Trophoblast cell (in vitro differentiated cells and primary cell): ENCODE data around the gene PCDHGA3.

ENCODE experiments used
- DNase-seq, 2 donors: peaks; one replicate each; pipeline ENCODE4 v3.0.0-alpha.2; 2016
- H2AFZ ChIP-seq: 2 replicates; pipeline ENCODE4 v1.6.1; 2013; ENCODE audit warnings: low read length, moderate library complexity, mild to moderate bottlenecking; ENCODE audit not compliant: insufficient read depth, poor library complexity
- H2AK5ac ChIP-seq: 2 replicates; pipeline ENCODE4 v1.6.1; 2013; ENCODE audit warnings: mild to moderate bottlenecking, low read length
- H2BK120ac ChIP-seq: 2 replicates; pipeline ENCODE4 v1.6.1; 2013; ENCODE audit warnings: low read length, mild to moderate bottlenecking, moderate library complexity; ENCODE audit not compliant: insufficient read depth, poor library complexity
- H2BK12ac ChIP-seq: 2 replicates; pipeline ENCODE4 v1.6.1; 2013; ENCODE audit warnings: mild to moderate bottlenecking, low read length, moderate library complexity
- H2BK5ac ChIP-seq: 2 replicates; pipeline ENCODE4 v1.6.1; 2013; ENCODE audit warnings: low read length, low read depth, moderate library complexity, mild to moderate bottlenecking; ENCODE audit not compliant: poor library complexity
- H3K14ac ChIP-seq: 2 replicates; pipeline ENCODE4 v1.6.1; 2013; ENCODE audit warnings: mild to moderate bottlenecking, low read length
- H3K18ac ChIP-seq: 2 replicates; pipeline ENCODE4 v1.6.1; 2013; ENCODE audit warnings: mild to moderate bottlenecking, low read length
- H3K23ac ChIP-seq: 2 replicates; pipeline ENCODE4 v1.6.1; 2013; ENCODE audit warnings: low read length
- H3K27ac ChIP-seq: 2 replicates; pipeline ENCODE4 v1.5.1; 2013; ENCODE audit warnings: low read depth, mild to moderate bottlenecking, inconsistent platforms, low read length, moderate library complexity
- H3K27me3 ChIP-seq: 2 replicates; pipeline ENCODE4 v1.6.1; 2013; ENCODE audit warnings: inconsistent platforms, mild to moderate bottlenecking, low read length, moderate library complexity; ENCODE audit not compliant: insufficient read depth
- H3K36me3 ChIP-seq, 2 experiments: 1 replicate in 1 of 2; 2 replicates in 1 of 2; pipeline ENCODE4 v1.6.1; 2013; ENCODE audit warnings: low read length in 2 of 2, mild to moderate bottlenecking in 2 of 2, moderate library complexity in 1 of 2; ENCODE audit not compliant: insufficient read depth in 2 of 2, control insufficient read depth in 1 of 2
- H3K4ac ChIP-seq: 2 replicates; pipeline ENCODE4 v1.6.1; 2013; ENCODE audit warnings: low read depth, mild to moderate bottlenecking, low read length, moderate library complexity
- H3K4me1 ChIP-seq, 2 experiments: 1 replicate in 1 of 2; 2 replicates in 1 of 2; pipeline ENCODE4 v1.6.1; 2013; ENCODE audit warnings: low read length in 2 of 2, mild to moderate bottlenecking in 2 of 2, moderate library complexity in 1 of 2; ENCODE audit not compliant: insufficient read depth in 2 of 2, control insufficient read depth in 1 of 2
- H3K4me2 ChIP-seq: 2 replicates; pipeline ENCODE4 v1.6.1; 2013; ENCODE audit warnings: inconsistent platforms, mild to moderate bottlenecking, low read length, moderate library complexity
- H3K4me3 ChIP-seq: 2 replicates; pipeline ENCODE4 v1.5.1; 2013; ENCODE audit warnings: mild to moderate bottlenecking, low read depth, low read length, inconsistent platforms
- H3K79me1 ChIP-seq: one replicate; pipeline ENCODE4 v1.6.1; 2013; ENCODE audit warnings: low read length
- H3K79me2 ChIP-seq: 2 replicates; pipeline ENCODE4 v1.6.1; 2013; ENCODE audit warnings: low read length, mild to moderate bottlenecking; ENCODE audit not compliant: control insufficient read depth, insufficient read depth, poor library complexity
- H3K9ac ChIP-seq: 2 replicates; pipeline ENCODE4 v1.6.1; 2013; ENCODE audit warnings: mild to moderate bottlenecking, low read length
- H3K9me3 ChIP-seq: 2 replicates; pipeline ENCODE4 v1.6.1; 2013; ENCODE audit warnings: low read depth, mild to moderate bottlenecking, control low read depth, inconsistent platforms, low read length; ENCODE audit not compliant: insufficient read depth
- H4K12ac ChIP-seq: 2 replicates; pipeline ENCODE4 v1.6.1; 2013; ENCODE audit warnings: low read depth, mild to moderate bottlenecking, low read length, moderate library complexity
- H4K8ac ChIP-seq: 2 replicates; pipeline ENCODE4 v1.6.1; 2013; ENCODE audit warnings: low read depth, mild to moderate bottlenecking, low read length, moderate library complexity
- H4K91ac ChIP-seq: one replicate; pipeline ENCODE4 v1.6.1; 2013; ENCODE audit warnings: low read depth, mild to moderate bottlenecking, low read length, moderate library complexity
- WGBS: extraction: QIAGEN DNeasy Blood & Tissue Kit; methylation state at CpG from one replicate; pipeline ENCODE4 v1.1.7; 2013; ENCODE audit warnings: missing lambda C conversion rate; ENCODE audit not compliant: insufficient read length, insufficient coverage; ENCODE audit errors: extremely low coverage; 5-methylcytosine and 5-hydroxymethylcytosine counted together

The PCDHGA3 gene

DNA sequence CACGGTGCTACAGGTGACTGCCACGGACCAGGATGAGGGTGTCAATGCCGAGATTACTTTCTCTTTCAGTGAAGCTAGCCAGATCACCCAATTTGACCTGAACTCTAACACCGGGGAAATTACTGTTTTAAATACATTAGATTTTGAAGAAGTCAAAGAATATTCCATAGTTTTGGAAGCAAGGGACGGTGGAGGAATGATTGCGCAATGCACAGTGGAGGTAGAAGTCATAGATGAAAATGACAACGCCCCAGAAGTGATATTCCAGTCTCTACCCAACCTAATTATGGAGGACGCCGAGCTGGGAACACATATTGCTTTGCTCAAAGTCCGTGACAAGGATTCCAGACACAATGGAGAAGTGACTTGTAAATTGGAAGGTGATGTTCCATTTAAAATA, 45.0 kb downstream of the PCDHGA3 start:
- no peak overlapping the region for H3K4me2 ChIP-seq
- peak overlapping the region; percentile 48 for H3K4me3 ChIP-seq
- H4K12ac ChIP-seq = no peak overlapping the region
- H3K4ac ChIP-seq = no peak overlapping the region
- no peak overlapping the region for H3K9ac ChIP-seq
- no peak overlapping the region for H2BK120ac ChIP-seq
- H3K23ac ChIP-seq = no peak overlapping the region
- H3K36me3 ChIP-seq = peaks cover 16 to 20% of the 10 kb centered on the region in 2 experiments
- no CpG with 5 or more reads among the region's 10 CpGs for WGBS
- H2AFZ ChIP-seq = no peak overlapping the region
- H3K4me1 ChIP-seq = no peaks in the 10 kb centered on the region
- no peak overlapping the region for H2AK5ac ChIP-seq
- no peaks in the 10 kb centered on the region for H3K79me1 ChIP-seq
- no peak overlapping the region for H4K91ac ChIP-seq
- no peaks in the 10 kb centered on the region for H3K79me2 ChIP-seq
- H3K18ac ChIP-seq = no peak overlapping the region
- H3K14ac ChIP-seq = no peak overlapping the region
- no peak overlapping the region for H2BK5ac ChIP-seq
- H3K27me3 ChIP-seq = no peaks in the 10 kb centered on the region
- H4K8ac ChIP-seq = no peak overlapping the region
- no peak for DNase-seq
- H3K9me3 ChIP-seq = peaks cover 38% of the 10 kb centered on the region
- no peak overlapping the region for H3K27ac ChIP-seq
- no peak overlapping the region for H2BK12ac ChIP-seq

DNA sequence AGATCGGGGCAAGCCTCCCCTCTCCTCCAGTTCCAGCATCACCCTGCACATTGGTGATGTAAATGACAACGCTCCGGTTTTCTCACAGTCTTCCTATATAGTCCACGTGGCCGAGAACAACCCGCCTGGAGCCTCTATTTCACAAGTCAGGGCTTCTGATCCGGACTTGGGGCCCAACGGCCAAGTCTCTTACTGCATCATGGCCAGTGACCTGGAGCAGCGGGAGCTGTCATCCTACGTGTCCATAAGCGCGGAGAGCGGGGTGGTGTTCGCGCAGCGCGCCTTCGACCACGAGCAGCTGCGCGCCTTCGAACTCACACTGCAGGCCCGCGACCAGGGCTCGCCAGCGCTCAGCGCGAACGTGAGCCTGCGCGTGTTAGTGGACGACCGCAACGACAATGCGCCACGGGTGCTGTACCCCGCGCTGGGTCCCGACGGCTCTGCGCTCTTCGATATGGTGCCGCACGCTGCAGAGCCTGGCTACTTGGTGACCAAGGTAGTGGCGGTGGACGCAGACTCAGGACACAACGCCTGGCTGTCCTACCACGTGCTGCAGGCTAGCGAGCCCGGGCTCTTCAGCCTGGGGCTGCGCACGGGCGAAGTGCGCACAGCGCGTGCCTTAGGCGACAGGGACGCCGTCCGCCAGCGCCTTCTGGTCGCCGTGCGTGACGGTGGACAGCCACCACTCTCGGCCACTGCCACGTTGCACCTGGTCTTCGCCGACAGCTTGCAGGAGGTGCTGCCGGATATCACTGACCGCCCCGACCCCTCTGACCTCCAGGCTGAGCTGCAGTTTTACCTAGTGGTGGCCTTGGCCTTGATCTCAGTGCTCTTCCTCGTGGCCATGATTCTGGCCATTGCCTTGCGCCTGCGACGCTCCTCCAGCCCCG, 45.8 kb downstream of the PCDHGA3 start:
- Histone ChIP-seq H2BK12ac (no peak overlapping the region), H2AK5ac (no peak overlapping the region), H4K8ac (no peak overlapping the region), H3K4me2 (no peak overlapping the region), H2BK120ac (no peak overlapping the region), H3K4me1 (no peaks in the 10 kb centered on the region), H3K27ac (no peak overlapping the region), H3K9me3 (peaks cover 40% of the 10 kb centered on the region), H3K14ac (no peak overlapping the region), H3K36me3 (peaks cover 19 to 23% of the 10 kb centered on the region in 2 experiments), H3K27me3 (no peaks in the 10 kb centered on the region), H2BK5ac (no peak overlapping the region), H3K4me3 (no peak overlapping the region), H3K79me2 (no peaks in the 10 kb centered on the region), H3K18ac (no peak overlapping the region), H3K23ac (no peak overlapping the region), H3K9ac (no peak overlapping the region), H4K12ac (no peak overlapping the region), H3K79me1 (no peaks in the 10 kb centered on the region), H4K91ac (no peak overlapping the region), H3K4ac (no peak overlapping the region), H2AFZ (no peak overlapping the region)
- WGBS = no CpG with 5 or more reads among the region's 77 CpGs
- DNase-seq = no peak

DNA sequence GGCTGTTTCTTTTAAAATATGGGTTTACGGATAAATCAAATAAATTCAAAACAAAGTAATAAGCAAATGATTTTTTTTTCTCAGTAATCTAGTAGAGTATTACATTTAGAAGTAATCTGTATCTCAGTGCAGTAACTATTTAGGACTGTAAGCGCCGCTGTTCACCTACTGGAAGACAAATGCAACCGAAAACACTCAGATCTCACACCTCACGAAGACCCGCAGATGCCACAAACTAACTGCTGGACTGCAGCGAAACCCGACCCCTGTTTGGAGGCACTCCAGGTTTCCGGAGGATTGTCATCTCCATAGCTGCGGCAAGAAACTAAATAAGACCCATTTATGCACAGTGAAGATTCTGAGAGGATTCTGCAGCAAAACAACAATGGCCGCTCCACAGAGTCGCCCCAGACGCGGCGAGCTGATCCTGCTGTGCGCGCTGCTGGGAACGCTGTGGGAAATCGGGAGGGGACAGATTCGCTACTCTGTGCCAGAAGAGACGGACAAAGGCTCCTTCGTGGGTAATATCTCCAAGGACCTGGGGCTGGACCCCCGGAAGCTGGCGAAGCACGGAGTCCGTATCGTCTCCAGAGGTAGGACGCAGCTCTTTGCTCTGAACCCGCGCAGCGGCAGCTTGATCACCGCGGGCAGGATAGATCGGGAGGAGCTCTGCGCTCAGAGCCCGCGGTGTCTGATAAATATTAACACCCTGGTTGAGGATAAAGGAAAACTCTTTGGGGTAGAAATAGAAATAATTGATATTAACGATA, 49.0 kb downstream of the PCDHGA3 start, which contains the start of gene PCDHGA8:
TSS of gene PCDHGA8 (plus strand) at position 205 of the 770 bp plus-strand sequence. CDS start at position 386, 181 bp downstream.
- Histone ChIP-seq H3K4ac (no peak within 1 kb of the TSS), H4K8ac (no peak within 1 kb of the TSS), H3K79me2 (no peaks in the 10 kb centered on the region), H3K4me3 (no peak within 1 kb of the TSS), H3K4me2 (no peak within 1 kb of the TSS), H2AK5ac (no peak within 1 kb of the TSS), H3K23ac (no peak within 1 kb of the TSS), H4K91ac (no peak within 1 kb of the TSS), H3K9me3 (peaks cover 38% of the 10 kb centered on the region), H2BK120ac (no peak within 1 kb of the TSS), H3K4me1 (no peaks in the 10 kb centered on the region), H4K12ac (no peak within 1 kb of the TSS), H3K14ac (no peak within 1 kb of the TSS), H2BK12ac (no peak within 1 kb of the TSS), H3K9ac (no peak within 1 kb of the TSS), H3K79me1 (no peaks in the 10 kb centered on the region), H3K27me3 (no peaks in the 10 kb centered on the region), H3K18ac (no peak within 1 kb of the TSS), H2BK5ac (no peak within 1 kb of the TSS), H2AFZ (no peak within 1 kb of the TSS), H3K27ac (no peak within 1 kb of the TSS), H3K36me3 (peaks cover 19 to 25% of the 10 kb centered on the region in 2 experiments)
- no CpG with 5 or more reads among the region's 38 CpGs for WGBS
- no peak for DNase-seq

DNA sequence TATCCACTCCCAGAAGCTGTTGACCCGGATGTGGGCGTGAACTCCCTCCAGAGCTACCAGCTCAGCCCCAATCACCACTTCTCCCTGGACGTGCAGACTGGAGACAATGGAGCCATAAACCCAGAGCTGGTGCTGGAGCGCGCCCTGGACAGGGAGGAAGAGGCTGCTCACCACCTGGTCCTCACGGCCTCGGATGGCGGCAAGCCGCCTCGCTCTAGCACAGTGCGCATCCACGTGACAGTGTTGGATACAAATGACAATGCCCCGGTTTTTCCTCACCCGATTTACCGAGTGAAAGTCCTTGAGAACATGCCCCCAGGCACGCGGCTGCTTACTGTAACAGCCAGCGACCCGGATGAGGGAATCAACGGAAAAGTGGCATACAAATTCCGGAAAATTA, 49.6 kb downstream of the PCDHGA3 start:
- no peak overlapping the region for H3K23ac ChIP-seq
- no peaks in the 10 kb centered on the region for H3K4me1 ChIP-seq
- no peaks in the 10 kb centered on the region for H3K79me1 ChIP-seq
- no peak overlapping the region for H3K4me3 ChIP-seq
- H3K14ac ChIP-seq = no peak overlapping the region
- no peak overlapping the region for H3K18ac ChIP-seq
- H2AK5ac ChIP-seq = no peak overlapping the region
- H3K9ac ChIP-seq = no peak overlapping the region
- H3K27ac ChIP-seq = no peak overlapping the region
- no CpG with 5 or more reads among the region's 21 CpGs for WGBS
- H2BK12ac ChIP-seq = no peak overlapping the region
- H2BK5ac ChIP-seq = no peak overlapping the region
- no peak overlapping the region for H3K4me2 ChIP-seq
- H3K27me3 ChIP-seq = no peaks in the 10 kb centered on the region
- no peak overlapping the region for H4K8ac ChIP-seq
- no peak overlapping the region for H4K91ac ChIP-seq
- H2AFZ ChIP-seq = no peak overlapping the region
- H3K4ac ChIP-seq = no peak overlapping the region
- no peak overlapping the region for H2BK120ac ChIP-seq
- no peak overlapping the region for H4K12ac ChIP-seq
- peaks cover 19 to 27% of the 10 kb centered on the region in 2 experiments for H3K36me3 ChIP-seq
- H3K9me3 ChIP-seq = peaks cover 39% of the 10 kb centered on the region
- no peak for DNase-seq
- no peaks in the 10 kb centered on the region for H3K79me2 ChIP-seq
